Measurements from ENCODE around the gene GDF7.

Gene GDF7

GRCh38 chr2:20663196-20664070, 3.5 kb upstream of the GDF7 start:
- DNase-seq: no peak

GRCh38 chr2:20664071-20664390, 2.9 kb upstream of the GDF7 start:
- DNase-seq: no peak

GRCh38 chr2:20664431-20665242, 2.3 kb upstream of the GDF7 start:
- DNase-seq: no peak

- DNase-seq: no peak
Measured at GRCh38 chr2:20665243-20666004, 1.5 kb upstream of the GDF7 start.

GRCh38 chr2:20666005-20666303, 990 bp upstream of the GDF7 start:
- DNase-seq: no peak

- no peak for DNase-seq
Measured at GRCh38 chr2:20667151-20667530, 197 bp downstream of the GDF7 start.

GRCh38 chr2:20667531-20668401, 822 bp downstream of the GDF7 start:
- no peak for DNase-seq

- DNase-seq: no peak
Measured at GRCh38 chr2:20668451-20668850, 1.5 kb downstream of the GDF7 start.

- DNase-seq: no peak
Measured at GRCh38 chr2:20668871-20669475, 2.0 kb downstream of the GDF7 start.

- no peak for DNase-seq
Measured at GRCh38 chr2:20669562-20670314, 2.8 kb downstream of the GDF7 start.

- no peak for DNase-seq
Measured at GRCh38 chr2:20670315-20671035, 3.5 kb downstream of the GDF7 start.

GRCh38 chr2:20671036-20671735, 4.2 kb downstream of the GDF7 start:
- no peak for DNase-seq

- DNase-seq: no peak
Measured at GRCh38 chr2:20671736-20672080, 4.8 kb downstream of the GDF7 start.

GRCh38 chr2:20672201-20672951, 5.4 kb downstream of the GDF7 start:
- no peak for DNase-seq

- DNase-seq: no peak
Measured at GRCh38 chr2:20673686-20674308, 6.9 kb downstream of the GDF7 start.

GRCh38 chr2:20674309-20674965, 7.5 kb downstream of the GDF7 start:
- DNase-seq: no peak

- no peak for DNase-seq
Measured at GRCh38 chr2:20674974-20675679, 8.2 kb downstream of the GDF7 start.

All from activated CD4-positive, alpha-beta T cell treated with anti-CD3 and anti-CD28 coated beads for 1 hour (primary cell).